Lung (tissue), 12 donors: Measurements from ENCODE around the gene ERAP2. TPM values are rescaled to one million over a fixed set of nuclear protein-coding genes. Genes with fewer than 3 reads are reported as not detected.

Experiments used
- ATAC-seq: fragments of 200-7000 bp; cut with Tn5 transposase; one replicate; pipeline ENCODE4 v1.9.1; 2020; ENCODE audit warnings: moderate number of reproducible peaks; ENCODE audit not compliant: insufficient read depth, low FRiP score
- DNase-seq, 3 donors: peaks; one replicate each; pipeline ENCODE4 v3.0.0-alpha.2; 2013 to 2017
- H3K27ac ChIP-seq, 2 donors: one replicate each; pipeline ENCODE4 v1.5.1; 2013; ENCODE audit warnings: mild to moderate bottlenecking in 2 of 2, moderate library complexity in 2 of 2, control low read depth in 1 of 2, inconsistent platforms in 1 of 2, low read depth in 1 of 2, low read length in 1 of 2
- H3K27me3 ChIP-seq, 3 donors: one replicate each; pipeline ENCODE4 v1.5.1; 2013; ENCODE audit warnings: low read length in 2 of 3; ENCODE audit not compliant: control insufficient read depth in 3 of 3, insufficient read depth in 3 of 3
- H3K36me3 ChIP-seq, 4 donors: one replicate each; pipeline ENCODE4 v1.5.1; 2013; ENCODE audit warnings: low read length in 4 of 4, mild to moderate bottlenecking in 1 of 4, moderate library complexity in 1 of 4; ENCODE audit not compliant: control insufficient read depth in 4 of 4, insufficient read depth in 4 of 4
- H3K4me1 ChIP-seq, 5 donors: one replicate each; pipeline ENCODE4 v1.5.1; 2013; ENCODE audit warnings: low read length in 5 of 5, mild to moderate bottlenecking in 2 of 5, moderate library complexity in 1 of 5; ENCODE audit not compliant: control insufficient read depth in 5 of 5, insufficient read depth in 5 of 5
- H3K4me3 ChIP-seq: one replicate; pipeline ENCODE4 v1.5.1; 2013; ENCODE audit warnings: mild to moderate bottlenecking, control low read depth, moderate library complexity
- H3K9ac ChIP-seq, 2 donors: one replicate each; pipeline ENCODE4 v1.5.1; 2013; ENCODE audit warnings: low read length in 2 of 2, control low read depth in 1 of 2; ENCODE audit not compliant: insufficient read depth in 1 of 2
- H3K9me3 ChIP-seq, 4 donors: one replicate each; pipeline ENCODE4 v1.5.1; 2013; ENCODE audit warnings: low read length in 3 of 4, mild to moderate bottlenecking in 1 of 4, moderate library complexity in 1 of 4; ENCODE audit not compliant: control insufficient read depth in 4 of 4, insufficient read depth in 3 of 4
- WGBS, 2 donors: extraction: QIAGEN DNeasy Blood & Tissue Kit; methylation state at CpG; one replicate each; pipeline ENCODE4 v1.1.7; 2013; 5-methylcytosine and 5-hydroxymethylcytosine counted together
- polyA plus RNA-seq, 2 donors: library from polyadenylated mRNA; stranded (reverse); fragments of 200-250 nt; gene quantifications; one replicate each; pipeline ENCODE4 v1.2.1, GENCODE V29; 2013
- total RNA-seq, 2 donors: library from RNA; depleted of rRNA in 1 of 2; stranded (reverse); fragments of >200 nt in 1 of 2; gene quantifications; one replicate each; pipeline ENCODE4 v1.2.1, GENCODE V29; 2014 to 2021
- TF ChIP-seq, protein P1 (sequence below): IDR thresholded peaks from 2 replicates; pipeline ENCODE4 v1.5.1; 2012; ENCODE audit warnings: mild to moderate bottlenecking; ENCODE audit errors: control extremely low read depth, extremely low read depth
- donor health status: control.
- donor health status: control.
- donor health status: Bipolar disorder and iron deficiency.
- donor health status: healthy.
- donor health status: DM: yes; HTN: yes; CAD: no.

Gene ERAP2
- total and polyA plus RNA-seq, 4 donors: 2.8 to 19.8 (median 8.2) TPM

DNA sequence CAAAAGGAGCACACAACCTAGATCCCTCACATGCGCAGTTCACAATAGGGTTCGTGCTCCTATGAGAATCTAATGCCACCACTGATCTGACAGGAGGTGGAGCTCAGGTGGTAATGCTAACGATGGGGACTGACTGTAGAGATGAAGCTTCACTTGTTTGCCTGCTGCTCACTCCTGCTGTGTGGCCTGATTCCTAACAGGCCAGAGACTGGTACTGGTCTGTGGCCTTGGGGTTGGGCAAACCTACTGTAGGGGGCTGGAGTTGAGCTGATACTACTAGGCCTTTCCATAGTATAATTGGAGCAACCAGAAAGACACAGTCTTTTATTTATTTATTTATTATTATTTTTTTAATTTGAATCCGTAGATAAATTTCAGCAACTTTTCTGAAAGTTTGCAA lies 64.8 kb downstream of the ERAP2 start:
- H3K27ac ChIP-seq: no peak overlapping the region
- H3K9ac ChIP-seq: no peak overlapping the region
- WGBS, 2 donors: 70 to 93% methylated on average over 4 of the region's 4 CpGs
- ATAC-seq (no peak), DNase-seq (no peak)
- TF ChIP-seq, protein P1, sequence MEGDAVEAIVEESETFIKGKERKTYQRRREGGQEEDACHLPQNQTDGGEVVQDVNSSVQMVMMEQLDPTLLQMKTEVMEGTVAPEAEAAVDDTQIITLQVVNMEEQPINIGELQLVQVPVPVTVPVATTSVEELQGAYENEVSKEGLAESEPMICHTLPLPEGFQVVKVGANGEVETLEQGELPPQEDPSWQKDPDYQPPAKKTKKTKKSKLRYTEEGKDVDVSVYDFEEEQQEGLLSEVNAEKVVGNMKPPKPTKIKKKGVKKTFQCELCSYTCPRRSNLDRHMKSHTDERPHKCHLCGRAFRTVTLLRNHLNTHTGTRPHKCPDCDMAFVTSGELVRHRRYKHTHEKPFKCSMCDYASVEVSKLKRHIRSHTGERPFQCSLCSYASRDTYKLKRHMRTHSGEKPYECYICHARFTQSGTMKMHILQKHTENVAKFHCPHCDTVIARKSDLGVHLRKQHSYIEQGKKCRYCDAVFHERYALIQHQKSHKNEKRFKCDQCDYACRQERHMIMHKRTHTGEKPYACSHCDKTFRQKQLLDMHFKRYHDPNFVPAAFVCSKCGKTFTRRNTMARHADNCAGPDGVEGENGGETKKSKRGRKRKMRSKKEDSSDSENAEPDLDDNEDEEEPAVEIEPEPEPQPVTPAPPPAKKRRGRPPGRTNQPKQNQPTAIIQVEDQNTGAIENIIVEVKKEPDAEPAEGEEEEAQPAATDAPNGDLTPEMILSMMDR: no peak
- no peaks in the 10 kb centered on the region for H3K27me3 ChIP-seq
- H3K4me1 ChIP-seq: peaks cover 0 to 25% (median 6%) of the 10 kb centered on the region in 5 donors
- H3K36me3 ChIP-seq: peaks cover 0 to 1% (median 0%) of the 10 kb centered on the region in 4 donors
- H3K9me3 ChIP-seq: no peaks in the 10 kb centered on the region
- H3K4me3 ChIP-seq: no peak overlapping the region

GRCh38 chr5:96942078-96942477 lies 65.8 kb downstream of the ERAP2 start:
- Histone ChIP-seq H3K4me3 (no peak overlapping the region), H3K9me3 (no peaks in the 10 kb centered on the region), H3K9ac (no peak overlapping the region), H3K27ac (no peak overlapping the region), H3K36me3 (peaks cover 0 to 1% (median 0%) of the 10 kb centered on the region in 4 donors), H3K4me1 (peaks cover 0 to 28% (median 5%) of the 10 kb centered on the region in 5 donors), H3K27me3 (no peaks in the 10 kb centered on the region)
- ATAC-seq (no peak), DNase-seq (no peak)
- TF ChIP-seq, protein P1: no peak
- WGBS, 2 donors: 94 to 96% methylated on average over 9 of the region's 9 CpGs

DNA sequence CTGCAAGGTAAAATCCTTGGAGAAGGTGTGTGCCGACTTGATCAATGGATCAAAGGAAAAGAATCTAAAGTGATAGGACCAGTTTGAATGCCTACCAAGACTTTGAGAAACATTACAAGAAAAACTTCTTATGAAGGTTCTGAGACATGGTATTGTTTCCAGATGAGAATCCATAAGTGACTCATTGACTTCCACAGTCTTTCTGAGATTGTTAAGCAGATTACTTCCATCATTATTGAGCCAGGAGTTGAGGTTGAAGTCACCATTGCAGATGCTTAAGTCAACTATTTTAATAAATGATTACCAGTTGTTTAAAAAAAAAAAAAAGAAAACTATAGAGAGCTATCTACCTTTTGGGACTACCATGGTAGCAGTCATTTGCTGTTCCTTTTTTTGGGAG lies 66.6 kb downstream of the ERAP2 start:
- Histone ChIP-seq H3K9me3 (no peaks in the 10 kb centered on the region), H3K9ac (no peak overlapping the region), H3K27me3 (no peaks in the 10 kb centered on the region), H3K27ac (no peak overlapping the region), H3K4me3 (no peak overlapping the region), H3K36me3 (peaks cover 0 to 1% (median 0%) of the 10 kb centered on the region in 4 donors), H3K4me1 (peaks cover 0 to 19% (median 5%) of the 10 kb centered on the region in 5 donors)
- TF ChIP-seq, protein P1: no peak
- WGBS, 2 donors: 94 to 97% methylated on average over 1 of the region's 1 CpG
- ATAC-seq: no peak
- DNase-seq: no peak

DNA sequence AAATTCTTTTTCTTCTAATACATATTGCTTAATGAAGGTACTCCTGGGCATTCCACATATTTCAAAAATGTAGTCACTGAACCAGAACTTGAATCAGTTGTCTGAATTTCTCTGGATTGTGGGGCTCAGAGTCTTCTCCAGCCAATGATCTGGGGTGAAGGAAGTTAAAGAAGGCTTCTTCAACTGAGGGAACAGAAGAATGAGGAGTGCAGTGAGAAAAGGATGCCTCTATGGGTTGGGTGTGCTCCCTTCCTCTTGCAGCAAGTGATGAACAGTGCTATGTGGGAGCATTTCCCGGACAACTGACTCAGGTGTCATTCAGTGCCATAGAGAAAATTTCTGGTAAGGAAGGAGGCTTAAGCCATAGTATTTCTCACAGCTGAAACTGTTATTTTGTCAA lies 67.5 kb downstream of the ERAP2 start:
- Histone ChIP-seq H3K9me3 (no peaks in the 10 kb centered on the region), H3K36me3 (peaks cover 0 to 1% (median 0%) of the 10 kb centered on the region in 4 donors), H3K27me3 (no peaks in the 10 kb centered on the region), H3K27ac (no peak overlapping the region), H3K4me3 (no peak overlapping the region), H3K9ac (no peak overlapping the region), H3K4me1 (peaks cover 0 to 19% (median 3%) of the 10 kb centered on the region in 5 donors)
- WGBS, 2 donors: 91 to 92% methylated on average over 1 of the region's 1 CpG
- ATAC-seq (no peak), DNase-seq (no peak)
- TF ChIP-seq, protein P1: no peak
